22Rv1 (cell line): ENCODE results near the gene GALR3.
"Not testable (repeated sequence)": the region's sequence is repeated elsewhere in the genome, so short reads cannot be mapped to it uniquely, and the experiment has no call there.

Experiments
- H3K27ac ChIP-seq: fragments of 450-650 bp; 2 replicates; pipeline ENCODE4 v1.5.1; 2017
- ZFX ChIP-seq: fragments of 450-650 bp; IDR thresholded peaks from 2 replicates; pipeline ENCODE4 v1.6.1; 2017; ENCODE audit warnings: antibody characterized with exemption, borderline replicate concordance
- TF ChIP-seq, protein P1 (sequence below): fragments of 450-650 bp; IDR thresholded peaks from 2 replicates; pipeline ENCODE4 v1.5.1; 2017; ENCODE audit warnings: mild to moderate bottlenecking

Gene GALR3

DNA sequence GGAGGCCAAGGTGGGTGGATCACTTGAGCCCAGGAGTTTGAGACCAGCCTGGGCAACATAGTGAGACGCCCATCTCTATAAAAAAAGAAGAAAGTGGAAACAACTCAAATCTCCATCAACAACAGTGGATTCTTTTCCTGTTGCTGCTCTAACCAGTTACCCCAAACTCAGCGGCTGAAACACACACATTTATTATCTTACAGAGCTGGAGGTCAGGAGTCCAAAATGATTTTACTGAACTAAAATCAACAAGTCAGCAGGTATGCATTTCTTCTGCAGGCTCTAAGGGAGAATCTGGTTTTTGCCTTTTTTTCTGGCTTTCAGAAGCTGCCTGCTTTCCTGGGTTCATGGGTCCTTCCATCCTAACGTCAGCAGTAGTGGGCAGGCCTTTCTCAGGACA is 27.1 kb upstream of the GALR3 start:
- no peak overlapping the region for H3K27ac ChIP-seq
- TF ChIP-seq, protein P1, sequence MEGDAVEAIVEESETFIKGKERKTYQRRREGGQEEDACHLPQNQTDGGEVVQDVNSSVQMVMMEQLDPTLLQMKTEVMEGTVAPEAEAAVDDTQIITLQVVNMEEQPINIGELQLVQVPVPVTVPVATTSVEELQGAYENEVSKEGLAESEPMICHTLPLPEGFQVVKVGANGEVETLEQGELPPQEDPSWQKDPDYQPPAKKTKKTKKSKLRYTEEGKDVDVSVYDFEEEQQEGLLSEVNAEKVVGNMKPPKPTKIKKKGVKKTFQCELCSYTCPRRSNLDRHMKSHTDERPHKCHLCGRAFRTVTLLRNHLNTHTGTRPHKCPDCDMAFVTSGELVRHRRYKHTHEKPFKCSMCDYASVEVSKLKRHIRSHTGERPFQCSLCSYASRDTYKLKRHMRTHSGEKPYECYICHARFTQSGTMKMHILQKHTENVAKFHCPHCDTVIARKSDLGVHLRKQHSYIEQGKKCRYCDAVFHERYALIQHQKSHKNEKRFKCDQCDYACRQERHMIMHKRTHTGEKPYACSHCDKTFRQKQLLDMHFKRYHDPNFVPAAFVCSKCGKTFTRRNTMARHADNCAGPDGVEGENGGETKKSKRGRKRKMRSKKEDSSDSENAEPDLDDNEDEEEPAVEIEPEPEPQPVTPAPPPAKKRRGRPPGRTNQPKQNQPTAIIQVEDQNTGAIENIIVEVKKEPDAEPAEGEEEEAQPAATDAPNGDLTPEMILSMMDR, result no peak
- no peak for TF ChIP-seq ZFX

DNA sequence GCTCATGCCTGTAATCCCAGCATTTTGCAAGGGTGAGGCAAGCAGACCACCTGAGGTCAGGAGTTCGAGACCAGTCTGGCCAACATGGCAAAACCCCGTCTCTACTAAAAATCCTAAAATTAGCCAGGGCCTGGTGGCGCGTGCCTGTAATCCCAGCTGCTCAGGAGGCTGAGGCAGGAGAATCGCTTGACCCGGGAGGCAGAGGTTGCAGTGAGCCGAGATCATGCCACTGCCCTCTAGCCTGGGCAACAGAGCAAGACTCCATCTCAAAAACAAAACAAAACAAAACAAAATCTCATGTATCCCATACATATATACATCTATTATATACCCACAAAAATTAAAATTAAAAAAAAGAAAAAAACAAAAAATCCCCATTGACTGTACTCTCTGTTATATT is 25.9 kb upstream of the GALR3 start:
- H3K27ac ChIP-seq, result not testable (repeated sequence)

DNA sequence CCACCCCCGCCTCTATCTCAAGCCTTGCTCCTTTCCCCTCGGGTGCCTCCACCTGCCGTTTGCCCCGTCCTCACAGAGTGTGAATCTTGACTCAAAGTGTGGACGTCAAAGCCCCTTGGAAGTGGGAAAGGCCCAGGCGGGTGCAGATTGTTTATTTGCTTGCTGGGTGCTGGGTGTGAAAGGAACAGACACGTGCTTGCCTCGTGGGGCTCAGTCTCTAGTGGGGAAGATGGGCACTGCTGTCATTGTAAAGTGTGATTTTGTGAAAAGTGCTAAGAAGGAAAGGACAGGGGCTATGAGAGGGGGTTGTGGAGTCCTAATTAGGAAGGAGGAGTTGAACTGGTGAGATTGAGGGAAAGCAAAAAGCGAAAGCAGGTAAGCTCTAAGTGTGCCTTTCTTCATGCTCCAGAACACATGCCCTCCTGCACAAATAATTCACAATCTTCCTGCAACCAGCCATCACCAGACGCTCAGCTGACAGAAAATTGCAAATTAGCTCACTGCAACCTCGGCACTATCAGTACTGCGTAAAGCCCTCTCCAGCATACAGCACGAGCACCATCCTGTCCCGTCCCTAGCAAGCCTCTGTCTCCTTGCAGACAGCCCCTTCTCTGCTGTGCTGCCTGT is 25.2 kb upstream of the GALR3 start:
- H3K27ac ChIP-seq, result no peak overlapping the region
- TF ChIP-seq, protein P1, result no peak
- TF ChIP-seq ZFX, result no peak

DNA sequence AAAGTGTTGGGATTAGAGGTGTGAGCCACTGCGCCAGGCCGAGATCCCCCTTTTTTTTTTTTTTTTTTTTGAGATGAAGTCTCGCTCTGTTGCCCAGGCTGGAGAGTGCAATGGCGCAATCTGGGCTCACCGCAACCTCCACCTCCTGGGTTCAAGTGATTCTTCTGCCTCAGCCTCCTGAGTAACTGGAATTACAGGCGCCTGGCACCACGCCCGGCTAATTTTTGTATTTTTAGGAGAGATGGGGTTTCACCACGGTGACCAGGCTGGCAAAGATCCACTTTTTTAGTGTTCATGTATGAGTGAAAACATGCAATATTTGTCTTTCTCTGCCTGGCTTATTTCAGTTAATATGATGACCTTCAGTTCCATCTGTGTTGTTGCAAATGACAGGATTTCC is 23.2 kb upstream of the GALR3 start:
- not testable (repeated sequence) for H3K27ac ChIP-seq

DNA sequence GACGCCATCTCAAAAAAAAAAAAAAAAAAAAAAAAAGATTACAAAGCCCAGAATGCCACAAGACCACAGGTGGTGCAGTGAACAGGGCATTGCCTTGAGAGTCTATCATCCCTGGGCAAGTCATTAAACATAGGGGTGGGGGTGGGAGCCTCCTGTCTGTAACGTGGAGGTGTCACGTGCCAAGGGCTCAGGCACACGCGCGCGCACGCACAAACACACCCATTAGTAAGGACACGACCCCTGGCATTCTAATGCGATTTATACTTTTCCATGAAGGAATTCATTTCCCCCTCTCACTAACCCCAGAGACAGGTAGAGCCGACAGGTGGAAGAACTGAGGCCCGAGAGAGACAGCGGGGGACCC is 21.3 kb upstream of the GALR3 start:
- TF ChIP-seq, protein P1, result no peak
- TF ChIP-seq ZFX, result no peak

DNA sequence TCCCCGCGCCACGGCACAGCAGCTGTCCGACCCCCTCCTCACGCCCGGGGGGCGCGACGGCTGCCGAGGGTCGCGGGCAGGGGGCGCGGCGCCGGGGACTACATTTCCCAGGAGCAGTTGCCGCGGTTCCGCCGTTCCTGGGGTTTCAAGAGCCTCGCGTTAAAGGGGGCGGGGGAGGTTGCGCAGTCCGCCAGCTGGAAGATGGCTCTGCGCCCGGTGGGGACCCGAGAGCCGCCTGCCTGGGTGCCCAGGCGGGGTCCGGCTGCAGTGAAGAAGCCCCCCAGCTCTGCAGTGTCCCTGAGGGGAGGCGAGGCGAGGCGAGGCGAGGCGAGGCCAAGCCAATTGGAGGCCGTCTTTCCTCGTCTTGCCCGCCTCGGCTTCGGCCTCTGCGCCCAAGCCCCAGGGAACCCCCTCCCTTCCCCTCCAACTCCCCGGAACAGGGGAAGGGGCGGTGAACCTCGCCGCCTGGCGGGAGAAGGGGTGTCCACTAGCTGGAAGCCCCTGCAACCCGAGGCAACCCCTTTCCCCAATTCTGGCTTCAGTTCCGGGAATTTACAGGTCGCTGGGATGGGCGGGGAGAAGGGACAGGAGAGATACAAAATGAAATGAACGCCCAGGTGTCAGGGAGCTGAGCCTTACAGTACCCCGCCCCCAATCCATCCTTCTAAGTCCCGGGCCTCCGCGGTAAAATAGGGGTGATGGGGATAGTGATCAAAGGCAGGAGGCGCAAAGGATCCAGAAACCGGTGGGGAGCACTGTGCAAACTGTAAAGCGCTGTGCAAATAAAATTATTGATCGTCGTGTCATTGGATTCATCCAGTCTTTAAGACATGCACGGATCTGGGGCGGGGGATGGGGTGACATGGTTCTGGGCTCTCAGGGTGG is 20.6 kb upstream of the GALR3 start:
- TF ChIP-seq, protein P1, result no peak
- TF ChIP-seq ZFX, result no peak
- H3K27ac ChIP-seq, result peak overlapping the region; percentile 97

More for the DNA sequence above, 21.3 kb upstream of the GALR3 start:
- H3K27ac ChIP-seq, result peak overlapping the region; percentile 97

DNA sequence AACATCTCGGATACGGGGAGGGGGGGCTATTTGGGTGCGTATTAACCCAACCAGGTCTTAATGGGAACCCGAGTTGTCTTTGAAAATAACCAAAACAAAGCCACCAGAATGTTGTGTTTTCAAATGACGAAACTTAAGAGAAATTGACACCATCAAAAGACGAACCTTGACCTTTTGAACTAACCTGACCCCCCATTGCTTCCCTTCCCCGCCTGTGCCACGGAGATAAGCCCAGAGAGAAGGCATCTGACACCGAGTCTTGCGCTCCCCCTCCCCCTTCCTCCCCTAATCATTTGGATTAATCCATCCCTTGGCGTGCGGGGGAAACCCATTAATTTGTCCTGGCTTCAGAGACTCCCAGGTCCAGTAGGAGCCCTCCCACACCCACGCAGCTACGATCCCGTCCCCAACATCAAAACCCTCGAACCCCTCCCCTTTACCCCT is 20.0 kb upstream of the GALR3 start:
- H3K27ac ChIP-seq, result peak overlapping the region; percentile 97
- TF ChIP-seq, protein P1, result no peak
- TF ChIP-seq ZFX, result no peak

DNA sequence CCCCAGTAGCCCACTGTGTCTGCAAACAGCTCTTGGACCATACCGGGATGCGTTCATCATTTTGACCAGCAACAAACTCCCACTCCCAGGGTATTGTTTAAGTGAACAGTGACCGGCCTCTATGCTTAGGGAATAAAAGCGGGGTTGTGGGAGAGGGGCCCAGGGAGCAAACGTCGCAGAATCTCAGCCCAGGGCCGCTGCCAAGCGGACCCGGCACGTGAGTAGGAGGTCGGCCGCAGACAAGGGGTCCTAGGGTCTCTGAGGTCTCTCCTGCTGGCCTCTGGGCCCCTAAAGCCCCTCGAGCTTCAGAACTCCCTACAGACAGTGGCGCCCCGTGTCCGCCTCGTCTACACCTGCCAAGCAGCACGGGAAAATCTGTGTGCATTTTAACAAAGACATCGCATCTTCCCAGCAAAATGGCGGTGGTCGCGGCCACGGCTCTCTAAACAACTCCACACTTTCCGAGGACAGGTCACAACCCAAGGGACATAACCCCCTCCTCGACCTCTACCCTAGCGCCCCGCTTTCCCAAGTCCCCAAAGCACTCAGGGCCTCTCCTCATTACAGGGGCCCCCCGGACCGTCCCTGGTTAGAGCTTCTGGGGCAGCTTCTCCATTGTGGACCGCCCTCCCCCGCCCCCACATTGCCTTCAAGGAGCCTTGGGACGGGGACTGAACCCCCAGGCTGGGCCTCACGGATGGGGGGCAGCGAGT is 19.4 kb upstream of the GALR3 start:
- TF ChIP-seq ZFX, result no peak
- H3K27ac ChIP-seq, result peak overlapping the region; percentile 97
